HG03280 (cell line): Measurements from ENCODE around the gene KNL1.
"Not testable (repeated sequence)": the region's sequence is repeated elsewhere in the genome, so short reads cannot be mapped to it uniquely, and the experiment has no call there.

ENCODE experiments used
- ATAC-seq: cut with Tn5 transposase; IDR thresholded peaks from one replicate; pipeline ENCODE4 v1.9.1; 2021; ENCODE audit warnings: mild to moderate bottlenecking, moderate library complexity; ENCODE audit not compliant: unreplicated experiment

The KNL1 gene, protein sequence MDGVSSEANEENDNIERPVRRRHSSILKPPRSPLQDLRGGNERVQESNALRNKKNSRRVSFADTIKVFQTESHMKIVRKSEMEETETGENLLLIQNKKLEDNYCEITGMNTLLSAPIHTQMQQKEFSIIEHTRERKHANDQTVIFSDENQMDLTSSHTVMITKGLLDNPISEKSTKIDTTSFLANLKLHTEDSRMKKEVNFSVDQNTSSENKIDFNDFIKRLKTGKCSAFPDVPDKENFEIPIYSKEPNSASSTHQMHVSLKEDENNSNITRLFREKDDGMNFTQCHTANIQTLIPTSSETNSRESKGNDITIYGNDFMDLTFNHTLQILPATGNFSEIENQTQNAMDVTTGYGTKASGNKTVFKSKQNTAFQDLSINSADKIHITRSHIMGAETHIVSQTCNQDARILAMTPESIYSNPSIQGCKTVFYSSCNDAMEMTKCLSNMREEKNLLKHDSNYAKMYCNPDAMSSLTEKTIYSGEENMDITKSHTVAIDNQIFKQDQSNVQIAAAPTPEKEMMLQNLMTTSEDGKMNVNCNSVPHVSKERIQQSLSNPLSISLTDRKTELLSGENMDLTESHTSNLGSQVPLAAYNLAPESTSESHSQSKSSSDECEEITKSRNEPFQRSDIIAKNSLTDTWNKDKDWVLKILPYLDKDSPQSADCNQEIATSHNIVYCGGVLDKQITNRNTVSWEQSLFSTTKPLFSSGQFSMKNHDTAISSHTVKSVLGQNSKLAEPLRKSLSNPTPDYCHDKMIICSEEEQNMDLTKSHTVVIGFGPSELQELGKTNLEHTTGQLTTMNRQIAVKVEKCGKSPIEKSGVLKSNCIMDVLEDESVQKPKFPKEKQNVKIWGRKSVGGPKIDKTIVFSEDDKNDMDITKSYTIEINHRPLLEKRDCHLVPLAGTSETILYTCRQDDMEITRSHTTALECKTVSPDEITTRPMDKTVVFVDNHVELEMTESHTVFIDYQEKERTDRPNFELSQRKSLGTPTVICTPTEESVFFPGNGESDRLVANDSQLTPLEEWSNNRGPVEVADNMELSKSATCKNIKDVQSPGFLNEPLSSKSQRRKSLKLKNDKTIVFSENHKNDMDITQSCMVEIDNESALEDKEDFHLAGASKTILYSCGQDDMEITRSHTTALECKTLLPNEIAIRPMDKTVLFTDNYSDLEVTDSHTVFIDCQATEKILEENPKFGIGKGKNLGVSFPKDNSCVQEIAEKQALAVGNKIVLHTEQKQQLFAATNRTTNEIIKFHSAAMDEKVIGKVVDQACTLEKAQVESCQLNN (N-terminal part only)

DNA sequence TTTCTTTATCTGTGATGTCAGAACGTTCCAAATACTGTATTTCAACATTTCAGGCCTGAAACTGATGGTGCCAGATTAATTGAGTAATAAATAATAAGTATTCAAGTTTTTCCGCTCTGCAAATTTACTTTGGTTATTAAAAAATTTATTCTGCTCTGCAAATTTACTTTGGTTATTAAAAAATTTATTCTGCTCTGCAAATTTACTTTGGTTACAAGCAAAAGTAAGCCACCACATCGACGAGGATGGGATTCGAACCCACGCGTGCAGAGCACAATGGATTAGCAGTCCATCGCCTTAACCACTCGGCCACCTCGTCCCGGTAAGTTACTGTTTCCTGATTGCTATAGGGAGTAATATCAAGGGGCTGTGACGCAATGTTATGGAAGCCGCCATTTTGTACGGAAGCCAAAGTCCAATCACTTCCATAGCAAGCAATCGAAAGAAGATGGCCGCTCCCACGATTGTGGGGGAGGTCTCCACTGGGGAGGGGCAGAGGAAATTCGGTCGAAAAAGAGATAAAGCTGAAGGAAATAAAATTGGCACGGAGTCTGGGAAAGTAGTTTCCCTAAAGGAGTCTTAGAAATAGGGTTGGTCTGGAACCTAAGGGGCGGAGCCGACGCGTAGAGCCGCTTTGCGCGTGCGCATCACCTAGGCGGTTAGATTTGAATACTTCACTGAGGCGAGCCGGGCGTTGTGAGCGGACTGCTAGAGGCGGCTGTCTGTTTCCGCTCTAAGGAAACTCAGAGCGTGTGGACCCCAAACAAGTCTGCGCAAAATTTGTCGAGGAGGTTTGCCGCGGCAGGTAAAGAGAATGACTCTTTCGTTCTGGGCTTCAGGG is at the start of gene KNL1:
TSS of gene KNL1 (plus strand) at position 662 of the 841 bp plus-strand sequence. CDS start 8,683 bp downstream, outside the sequence.
- peak; percentile 69 for ATAC-seq

DNA sequence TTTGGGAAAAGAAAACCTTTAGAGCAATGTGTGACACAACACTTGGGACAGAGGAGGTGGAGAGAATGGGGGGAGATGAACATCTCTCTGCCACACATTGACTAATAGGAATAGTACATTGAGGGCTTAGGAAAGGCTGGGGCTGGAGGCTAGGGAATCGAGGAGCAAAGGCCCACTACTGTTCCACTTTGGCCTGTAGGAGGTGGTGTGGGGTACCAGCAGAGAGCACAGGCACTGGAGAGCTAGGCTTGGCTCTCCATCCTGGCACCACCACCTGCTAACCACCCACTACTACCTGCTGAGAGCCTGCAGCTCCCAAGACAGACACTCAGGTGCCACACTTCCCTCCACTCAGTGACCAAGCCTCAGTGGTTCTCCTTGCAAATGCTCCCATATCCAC is 48.6 kb upstream of the KNL1 start:
- no peak for ATAC-seq

DNA sequence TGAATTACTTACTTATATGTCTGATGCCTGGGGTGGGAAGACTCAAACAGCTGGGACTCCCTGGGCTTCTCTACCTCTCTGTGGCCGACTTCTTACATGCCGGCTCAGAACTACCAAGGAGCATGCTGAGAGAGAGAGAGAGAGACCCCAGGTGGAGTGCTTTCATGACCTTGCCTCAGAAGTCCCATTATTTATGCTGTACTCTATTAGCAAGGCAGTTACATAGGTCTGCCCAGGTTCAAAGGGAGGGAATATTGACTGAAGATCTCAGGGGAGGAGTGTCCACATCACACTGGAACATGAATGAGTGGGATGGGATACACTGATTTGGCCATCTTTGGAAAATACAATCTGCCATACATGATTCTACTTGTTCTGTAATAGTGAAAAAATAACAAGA is 45.4 kb upstream of the KNL1 start:
- no peak for ATAC-seq

DNA sequence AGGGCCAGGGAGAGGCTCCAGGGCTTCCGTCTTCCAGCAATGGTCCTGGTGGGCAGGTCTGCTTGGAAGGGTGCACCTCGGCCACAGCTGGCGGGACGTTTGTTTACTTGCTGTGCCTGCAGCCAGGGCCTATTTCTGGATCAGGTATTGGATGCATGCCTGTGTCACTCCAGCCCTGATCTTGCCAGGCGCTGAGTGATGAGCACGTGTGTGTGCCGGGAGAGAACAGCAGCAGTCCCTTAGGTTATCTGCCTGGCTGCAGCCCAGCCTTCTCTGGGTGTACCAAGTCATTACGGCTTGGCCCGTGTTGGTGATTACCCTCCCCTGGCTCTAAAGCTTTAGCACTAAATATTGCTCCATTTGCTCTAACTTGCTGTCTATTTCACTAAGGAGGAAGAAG is 44.2 kb upstream of the KNL1 start:
- peak; percentile 4 for ATAC-seq

DNA sequence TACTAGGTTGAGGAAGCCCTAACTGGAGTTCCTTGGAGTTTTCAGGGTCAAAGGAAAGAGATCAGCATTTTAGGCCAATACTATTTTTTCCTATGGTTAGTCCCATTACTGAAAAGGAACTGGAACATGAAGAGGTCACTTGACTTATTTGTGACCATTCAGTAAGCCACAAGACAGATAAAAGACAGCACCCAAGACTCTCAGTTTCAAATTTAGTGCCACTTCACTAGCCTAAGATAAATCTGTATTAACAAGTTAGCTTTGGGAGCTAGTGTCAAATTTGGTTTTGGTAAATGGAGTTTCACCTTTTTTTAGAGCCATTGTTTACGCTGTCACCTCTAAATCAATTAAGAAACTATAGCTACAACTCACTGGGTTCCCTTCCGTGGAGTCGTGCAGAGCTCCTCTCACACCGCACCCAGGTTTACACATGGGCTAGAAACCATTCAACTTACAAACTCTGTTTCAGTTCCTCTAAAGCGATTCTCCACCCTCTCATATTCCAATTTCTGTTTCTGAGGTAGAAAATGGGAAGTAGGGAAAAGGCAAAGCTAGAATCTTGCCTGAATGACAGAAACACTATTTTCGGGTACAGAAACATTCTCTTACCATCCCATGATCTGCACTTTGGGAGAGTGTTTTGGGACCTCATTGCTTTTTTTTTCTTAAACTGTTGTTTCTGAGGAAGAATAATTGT is 43.6 kb upstream of the KNL1 start:
- peak; percentile 73 for ATAC-seq

DNA sequence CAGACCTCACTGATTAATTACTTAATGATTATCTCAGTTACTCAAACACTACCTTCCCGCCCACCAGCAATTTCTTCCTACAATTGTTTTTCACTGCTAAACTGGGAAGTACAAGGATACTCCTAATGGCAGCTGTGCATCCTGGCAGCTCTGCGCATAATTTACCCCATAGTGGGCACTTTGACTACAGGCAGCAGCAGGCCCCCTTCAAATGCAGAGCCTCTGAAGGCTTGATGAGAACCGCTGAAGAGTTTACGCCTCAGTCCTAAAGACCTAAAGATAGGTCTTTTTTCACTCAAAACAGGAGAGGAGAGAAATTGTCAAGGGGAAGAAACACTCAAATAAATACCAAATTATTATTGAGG is 39.9 kb upstream of the KNL1 start:
- no peak for ATAC-seq

DNA sequence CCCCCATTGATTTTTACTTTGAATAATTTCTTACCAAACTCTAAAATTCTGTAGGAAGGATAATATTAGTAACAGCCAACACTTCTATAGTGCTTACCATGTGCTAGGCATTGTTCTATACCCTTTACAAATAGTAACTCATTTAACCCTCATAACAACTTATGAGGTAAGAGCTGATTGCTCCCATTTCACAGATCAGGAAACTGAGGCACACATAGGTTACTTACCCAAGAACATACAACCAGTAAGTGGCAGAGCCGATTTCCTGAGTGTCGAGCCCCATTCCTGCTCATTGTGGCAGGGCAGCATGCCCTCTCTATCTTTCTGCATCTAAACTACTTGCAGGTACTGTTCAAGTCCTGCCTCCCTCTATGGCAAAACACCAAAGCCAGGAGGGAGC is 38.2 kb upstream of the KNL1 start:
- no peak for ATAC-seq

DNA sequence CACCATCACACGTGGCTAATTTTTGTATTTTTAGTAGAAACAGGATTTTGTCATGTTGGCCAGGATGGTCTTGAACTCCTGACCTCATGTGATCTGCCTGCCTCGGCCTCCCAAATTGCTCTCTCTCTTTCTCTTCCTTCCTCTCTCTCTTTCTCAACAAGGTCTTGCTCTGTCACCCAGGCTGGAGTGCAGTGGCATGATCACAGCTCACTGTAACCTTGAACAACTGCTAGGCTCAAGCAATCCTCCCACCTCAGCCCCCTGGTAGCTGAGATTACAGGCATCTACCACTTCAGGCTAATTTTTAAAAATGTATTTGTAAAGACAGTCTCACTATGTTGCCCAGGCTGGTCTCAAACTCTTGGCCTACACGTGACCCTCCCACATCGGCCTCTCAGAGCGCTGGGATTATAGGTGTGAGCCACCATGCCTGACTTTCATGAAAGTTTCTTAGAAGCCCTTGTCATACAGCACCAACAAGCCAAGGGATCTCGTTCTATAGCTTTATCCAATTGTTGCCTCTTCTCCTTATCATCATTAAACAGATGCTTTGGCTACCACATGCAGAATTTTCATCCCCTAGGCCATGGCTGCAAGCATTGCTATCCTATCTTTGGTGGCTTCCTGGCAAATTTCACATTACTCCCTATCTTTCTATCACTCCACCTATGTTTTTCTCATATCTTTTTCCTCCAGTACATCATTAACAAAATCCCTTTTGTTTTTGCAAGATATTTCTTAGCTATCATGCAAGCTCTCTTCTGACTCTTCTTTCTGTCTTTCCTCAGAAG is 34.9 kb upstream of the KNL1 start:
- ATAC-seq = no peak

DNA sequence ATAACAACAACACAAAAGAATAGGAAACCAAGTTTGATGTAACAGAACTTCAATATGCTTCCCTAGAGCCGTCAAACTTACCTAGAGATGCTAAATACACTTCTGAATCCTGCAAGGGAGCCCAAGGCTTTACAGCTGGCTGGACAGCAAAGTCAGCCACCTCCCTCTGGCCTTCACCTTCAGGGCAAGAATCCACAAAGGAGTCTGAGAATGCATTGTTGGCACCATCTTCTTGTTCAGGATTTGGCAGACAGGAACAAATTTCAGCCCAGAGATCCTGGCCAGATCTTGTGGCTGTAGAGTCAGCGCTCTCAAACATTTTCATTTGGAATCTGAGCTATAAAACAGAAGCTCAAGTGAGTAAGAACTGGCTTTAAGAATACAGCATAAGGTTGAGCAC is 31.4 kb upstream of the KNL1 start:
- ATAC-seq = no peak

DNA sequence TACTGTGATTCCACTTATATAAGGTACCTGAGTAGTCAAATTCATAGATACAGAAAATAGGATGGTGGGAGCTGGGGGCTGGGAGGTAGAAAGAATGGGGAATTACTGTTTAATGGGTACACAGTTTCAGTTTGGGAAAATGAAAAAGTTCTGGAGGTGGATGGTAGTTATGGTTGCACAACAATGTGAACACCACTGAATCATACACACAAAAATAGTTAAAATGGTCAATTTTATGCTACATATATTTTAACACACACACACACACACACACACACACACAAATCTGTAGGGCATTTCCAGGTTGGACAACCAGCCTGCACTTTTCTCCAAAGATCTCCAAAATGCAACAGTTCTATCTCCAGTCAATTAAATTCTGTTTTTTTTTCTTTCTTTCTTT is 30.6 kb upstream of the KNL1 start:
- ATAC-seq = no peak

DNA sequence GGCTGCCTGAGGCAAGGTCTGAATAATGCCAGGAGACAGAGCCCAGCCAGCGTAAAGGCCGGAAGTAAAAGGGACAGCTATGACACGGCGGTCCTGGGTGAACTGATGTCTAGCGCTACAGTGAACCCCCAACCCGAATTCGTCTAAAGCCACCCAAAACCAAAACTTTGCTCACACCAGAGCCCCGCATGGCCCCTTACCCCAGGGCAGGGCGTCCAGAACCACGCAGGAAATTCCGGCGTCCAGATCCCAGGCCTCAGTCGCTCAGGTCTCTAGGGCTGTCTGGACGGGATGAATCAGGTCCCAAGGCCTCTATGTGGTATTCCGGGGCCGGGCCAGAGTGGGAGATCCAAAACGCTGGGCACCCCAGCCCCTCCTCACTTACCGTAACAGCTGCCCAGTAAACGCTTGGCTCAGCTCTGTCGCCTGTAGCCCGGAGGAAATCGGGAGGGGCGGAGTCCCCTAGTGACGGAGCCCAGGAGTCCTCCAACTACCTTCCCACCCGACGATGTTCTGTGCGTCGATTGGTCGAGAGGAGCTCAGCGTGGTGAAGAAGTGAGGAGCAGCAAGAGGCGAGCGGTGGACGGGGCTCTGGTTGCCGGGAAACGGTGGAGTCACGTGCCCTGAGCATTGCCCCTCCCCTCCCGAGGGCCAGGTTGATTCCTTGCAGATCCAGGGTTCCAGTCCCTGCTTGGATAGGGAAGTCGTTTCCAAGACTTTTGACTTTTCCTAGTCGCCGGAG is 29.3 kb upstream of the KNL1 start, which contains the start of gene CCDC32:
TSS of gene CCDC32 (minus strand) at position 452 of the 742 bp plus-strand sequence. CDS start 2,027 bp downstream, outside the sequence.
- ATAC-seq = peak; percentile 92

DNA sequence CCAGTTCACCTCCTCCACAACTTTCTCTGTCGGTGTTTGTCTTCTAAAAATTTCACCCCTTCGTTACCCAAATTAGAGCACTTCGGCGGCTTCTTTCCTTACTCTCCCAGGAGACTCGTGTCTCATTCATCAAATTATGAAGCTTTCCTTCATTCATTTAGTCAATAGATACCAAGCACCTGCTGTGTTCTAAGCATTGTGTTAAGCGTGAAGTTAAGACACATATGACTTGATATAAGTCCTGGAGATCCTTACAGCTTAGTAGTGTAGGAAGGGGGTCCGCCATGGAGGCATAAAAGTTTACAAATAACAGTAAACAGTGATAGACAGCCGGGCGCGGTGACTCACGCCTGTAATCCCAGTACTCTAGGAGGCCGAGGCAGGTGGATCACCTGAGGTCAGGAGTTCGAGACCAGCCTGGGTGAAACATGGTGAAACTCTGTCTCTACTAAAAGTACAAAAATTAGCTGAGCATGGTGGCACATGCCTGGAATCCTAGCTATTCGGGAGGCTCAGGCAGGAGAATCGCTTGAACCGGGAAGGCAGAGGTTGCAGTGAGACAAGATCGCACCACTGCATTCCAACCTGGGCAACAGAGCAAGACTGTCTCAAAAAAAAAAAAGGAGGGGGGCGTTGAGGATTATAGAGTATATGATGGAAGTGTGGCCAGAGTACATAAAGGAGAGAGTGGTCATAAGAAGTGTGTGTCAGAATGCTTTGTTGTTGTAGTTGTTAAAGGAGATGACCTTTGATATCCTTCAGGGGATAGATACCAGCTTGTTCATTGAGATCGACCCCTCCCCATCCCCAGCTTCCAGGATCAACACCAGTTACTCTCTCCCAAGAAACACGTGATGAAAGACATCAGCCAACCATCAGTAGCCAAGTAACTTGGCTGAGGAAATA is 28.5 kb upstream of the KNL1 start:
- no peak for ATAC-seq

DNA sequence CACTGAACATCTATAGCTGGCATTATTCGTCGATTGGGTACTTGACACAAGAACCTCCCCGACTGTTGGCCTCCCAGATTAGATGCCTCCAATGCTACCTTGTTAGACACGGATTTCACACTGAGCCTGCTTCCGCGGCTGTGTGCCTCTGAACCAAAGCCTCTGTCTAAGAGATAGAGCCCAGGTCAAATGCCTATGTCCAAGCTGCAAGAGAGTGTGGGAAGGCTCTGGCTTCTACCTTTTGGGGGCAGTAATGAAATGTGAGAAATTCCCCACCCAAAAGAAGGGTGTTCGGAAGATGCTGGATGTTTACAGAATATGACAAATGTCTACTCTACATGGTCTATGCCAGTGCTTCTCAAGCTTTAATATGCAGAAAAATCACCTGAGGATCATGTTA is 26.9 kb upstream of the KNL1 start:
- no peak for ATAC-seq

DNA sequence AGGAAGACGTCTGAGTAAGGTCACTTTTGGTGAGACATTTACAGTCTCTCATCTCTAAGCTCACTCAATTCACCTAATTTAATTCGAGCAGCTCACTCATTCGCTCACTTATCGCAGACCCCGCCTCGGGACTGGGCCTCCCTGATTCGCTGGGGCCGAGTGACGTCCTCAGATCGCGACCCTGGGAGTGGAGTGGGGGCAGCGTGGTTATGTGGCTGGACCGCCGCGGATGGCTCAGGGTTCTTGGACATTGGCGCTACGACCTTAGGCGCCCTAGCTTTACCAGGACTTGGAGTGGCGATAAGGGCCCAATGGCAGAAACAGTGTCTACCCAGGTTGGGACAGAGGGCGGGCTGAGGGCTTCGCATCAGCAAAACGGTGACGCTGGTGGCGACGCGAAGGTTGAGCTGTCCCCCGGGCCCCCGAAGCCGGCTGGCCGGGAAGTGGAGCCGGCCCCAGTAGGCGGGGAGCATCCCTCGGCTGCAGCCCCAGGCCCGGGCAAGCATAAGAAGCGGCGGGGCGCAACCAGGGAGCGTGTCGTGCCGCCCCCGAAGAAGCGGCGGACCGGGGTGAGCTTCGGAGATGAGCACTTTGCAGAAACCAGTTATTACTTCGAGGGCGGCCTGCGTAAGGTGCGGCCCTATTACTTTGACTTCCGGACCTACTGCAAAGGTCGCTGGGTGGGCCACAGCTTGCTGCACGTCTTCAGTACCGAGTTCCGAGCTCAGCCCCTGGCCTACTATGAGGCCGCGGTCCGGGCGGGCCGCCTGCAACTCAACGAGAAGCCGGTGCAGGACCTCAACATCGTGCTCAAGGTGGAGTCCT is 24.7 kb upstream of the KNL1 start, which contains the start of gene RPUSD2:
TSS of gene RPUSD2 (plus strand) at position 171 of the 825 bp plus-strand sequence. CDS start at position 210, 39 bp downstream.
- ATAC-seq = peak; percentile 48

DNA sequence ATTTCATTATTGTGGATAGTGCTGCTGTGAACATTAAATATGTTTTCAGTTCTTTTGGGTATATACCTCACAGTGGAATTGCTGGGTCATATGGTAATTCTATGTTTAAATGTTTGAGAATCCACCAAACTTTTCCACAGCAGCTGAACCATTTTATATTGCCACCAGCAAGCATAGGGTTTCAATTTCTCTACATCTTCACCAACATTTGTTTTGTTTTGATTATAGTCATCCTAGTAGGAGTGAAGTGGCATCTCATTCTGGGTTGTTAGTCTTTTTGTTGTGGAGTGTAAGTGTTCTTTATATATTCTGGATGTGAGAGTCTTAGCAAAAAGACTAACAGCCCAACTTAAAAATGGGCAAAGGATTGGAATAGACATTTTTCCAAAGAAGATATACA is 18.9 kb upstream of the KNL1 start:
- ATAC-seq = no peak

DNA sequence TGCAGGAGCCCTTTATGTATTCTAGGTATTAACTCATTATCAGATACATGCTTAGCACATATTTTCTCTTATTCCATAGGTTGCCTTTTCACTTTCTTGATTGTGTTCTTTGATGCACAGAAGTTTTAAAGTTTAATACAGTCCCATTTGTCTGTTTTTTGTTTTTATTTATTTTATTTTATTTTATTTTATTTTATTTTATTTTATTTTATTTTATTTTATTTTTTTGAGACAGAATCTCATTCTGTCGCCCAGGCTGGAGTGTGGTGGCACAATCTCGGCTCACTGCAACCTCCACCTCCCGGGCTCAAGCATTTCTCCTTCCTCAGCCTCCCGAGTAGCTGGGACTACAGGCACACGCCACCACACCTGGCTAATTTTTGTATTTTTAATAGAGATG is 17.1 kb upstream of the KNL1 start:
- ATAC-seq = not testable (repeated sequence)
